Transverse colon (tissue), 4 donors: Measurements from ENCODE around the gene AEN. TPM values are rescaled to one million over a fixed set of nuclear protein-coding genes. Genes with fewer than 3 reads are reported as not detected.

Source experiments
- DNase-seq: peaks from one replicate; pipeline ENCODE4 v3.0.0-alpha.2; 2019
- H3K27ac ChIP-seq, 4 donors: fragments of 200-600 bp; sonication (generic); 2 replicates each; pipeline ENCODE4 v1.5.1; 2016 to 2018; ENCODE audit warnings: inconsistent platforms in 4 of 4
- H3K27me3 ChIP-seq: fragments of 200-600 bp; sonication (generic); 2 replicates; pipeline ENCODE4 v1.5.1; 2017; ENCODE audit warnings: inconsistent platforms
- H3K36me3 ChIP-seq, 4 donors: fragments of 200-600 bp; sonication (generic); 2 replicates each; pipeline ENCODE4 v1.5.1; 2017 to 2019; ENCODE audit warnings: inconsistent platforms in 4 of 4
- H3K4me1 ChIP-seq, 4 donors: fragments of 200-600 bp; sonication (generic); 2 replicates each; pipeline ENCODE4 v1.5.1; 2017 to 2020; ENCODE audit warnings: inconsistent platforms in 4 of 4
- H3K4me3 ChIP-seq, 4 donors: fragments of 200-600 bp; sonication (generic); 1 replicate in 1 of 4; 2 replicates in 3 of 4; pipeline versions ENCODE4 v1.5.1 to v1.6.1; 2017 to 2019; ENCODE audit warnings: inconsistent platforms in 4 of 4
- H3K9me3 ChIP-seq, 2 donors: fragments of 200-600 bp; sonication (generic); 2 replicates each; pipeline ENCODE4 v1.5.1; 2017 to 2019; ENCODE audit warnings: inconsistent platforms in 2 of 2
- EP300 ChIP-seq: sonication (generic); formaldehyde crosslinking; IDR thresholded peaks from one replicate; pipeline ENCODE4 v1.6.1; 2017; ENCODE audit warnings: antibody characterized with exemption, low read depth
- POLR2A ChIP-seq: fragments of 450-650 bp; IDR thresholded peaks from one replicate; pipeline ENCODE4 v1.6.1; 2016; ENCODE audit warnings: antibody characterized with exemption, mild to moderate bottlenecking, moderate library complexity
- POLR2AphosphoS5 ChIP-seq, 3 donors: sonication (generic); formaldehyde crosslinking; IDR thresholded peaks; one replicate each; pipeline ENCODE4 v1.6.1; 2016; ENCODE audit warnings: antibody characterized with exemption in 3 of 3
- WGBS, 2 donors: methylation state at CpG; one replicate each; pipeline ENCODE4 v1.1.5; 2018; ENCODE audit warnings: low coverage in 1 of 2; 5-methylcytosine and 5-hydroxymethylcytosine counted together
- in situ Hi-C, 4 donors: fragments of 200-750 bp; cut with MboI; loops; one replicate each; pipeline versions ENCODE4 v1.15.0 to v1.15.1; 2017; ENCODE audit warnings: low sequenced_read_pairs in 3 of 4, low pct_ligation_motif_present in 1 of 4, low pct_unique_long_range_greater_than_20kb in 1 of 4
- intact Hi-C: fragments of 100-400 bp; cut with DNase I; formaldehyde crosslinking; loops from one replicate; pipeline ENCODE4 v1.15.1; 2023; ENCODE audit warnings: low total_unique reads
- small RNA-seq, 4 donors: library from RNA; depleted of rRNA; stranded (forward); fragments of <200 nt; gene quantifications; one replicate each; pipeline ENCODE3, GENCODE V24; 2016
- total RNA-seq, 4 donors: library from RNA; depleted of rRNA; stranded (reverse); fragments of >200 nt; gene quantifications; one replicate each; pipeline ENCODE4 v1.1.0, GENCODE V29; 2016
- TF ChIP-seq, protein P1 (sequence below), 5 experiments: fragments of 200-600 bp in 3 of 5; fragments of 450-650 bp in 2 of 5; sonication (generic) in 3 of 5; IDR thresholded peaks; 1 replicate in 2 of 5; 2 replicates in 3 of 5; pipeline ENCODE4 v1.5.1; 2016 to 2017; ENCODE audit warnings: antibody characterized with exemption in 5 of 5, inconsistent platforms in 3 of 5, mild to moderate bottlenecking in 2 of 5, moderate library complexity in 1 of 5

Gene AEN
- total RNA-seq, 4 donors from 2014 or later = 1.5 to 22.7 (median 8.7) TPM

DNA sequence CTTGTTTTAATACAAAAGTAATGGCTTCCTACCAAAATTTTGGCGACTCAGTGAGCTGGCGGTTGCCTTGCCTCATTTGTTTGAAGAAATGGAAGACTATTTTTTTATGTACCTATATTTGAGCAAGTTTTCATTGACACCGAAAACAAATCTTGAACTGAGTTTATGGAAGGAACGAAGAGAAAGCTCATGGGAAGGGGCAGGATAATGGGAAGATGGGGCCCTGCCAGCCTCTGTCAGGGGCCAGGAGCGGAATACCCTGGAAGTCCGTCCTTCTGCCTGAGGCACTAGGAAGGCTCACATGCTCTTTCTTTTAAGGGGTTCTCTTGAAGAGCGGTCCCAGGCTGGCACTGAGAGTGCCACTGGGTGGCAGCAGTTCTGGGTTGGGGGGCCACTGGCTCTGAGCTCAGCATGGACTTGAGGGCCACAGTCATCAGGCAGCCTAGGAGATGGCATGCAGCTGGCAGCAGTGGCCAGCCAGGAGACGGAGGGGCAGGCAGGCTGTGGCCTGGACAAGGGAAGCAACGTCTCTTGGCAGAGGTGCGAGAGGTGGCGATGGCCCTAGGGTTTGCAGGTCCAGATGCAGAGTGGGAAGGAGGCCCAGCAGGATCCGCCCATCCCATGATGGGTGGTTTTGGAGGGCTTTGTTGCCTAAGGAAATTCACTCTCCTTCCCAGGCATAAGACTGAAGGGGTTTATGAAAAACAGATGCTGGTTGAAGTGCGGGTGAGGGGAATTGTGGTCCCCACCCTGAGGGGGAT is 59.3 kb downstream of the AEN start:
- DNase-seq = no peak
- in situ Hi-C loops (no loop called here), intact Hi-C loops (no loop called here)
- WGBS, 2 donors = 84 to 90% methylated on average over 7 to 13 of the region's 13 CpGs
- Histone ChIP-seq H3K9me3 (no peaks in the 10 kb centered on the region), H3K27ac (no peak overlapping the region), H3K4me1 (no peaks in the 10 kb centered on the region), H3K27me3 (no peaks in the 10 kb centered on the region), H3K36me3 (no peaks in the 10 kb centered on the region), H3K4me3 (no peak overlapping the region)
- TF ChIP-seq EP300 (no peak), POLR2A (no peak), POLR2AphosphoS5 (IDR thresholded peaks at IDR 0.05) (no peak)
- TF ChIP-seq, protein P1, sequence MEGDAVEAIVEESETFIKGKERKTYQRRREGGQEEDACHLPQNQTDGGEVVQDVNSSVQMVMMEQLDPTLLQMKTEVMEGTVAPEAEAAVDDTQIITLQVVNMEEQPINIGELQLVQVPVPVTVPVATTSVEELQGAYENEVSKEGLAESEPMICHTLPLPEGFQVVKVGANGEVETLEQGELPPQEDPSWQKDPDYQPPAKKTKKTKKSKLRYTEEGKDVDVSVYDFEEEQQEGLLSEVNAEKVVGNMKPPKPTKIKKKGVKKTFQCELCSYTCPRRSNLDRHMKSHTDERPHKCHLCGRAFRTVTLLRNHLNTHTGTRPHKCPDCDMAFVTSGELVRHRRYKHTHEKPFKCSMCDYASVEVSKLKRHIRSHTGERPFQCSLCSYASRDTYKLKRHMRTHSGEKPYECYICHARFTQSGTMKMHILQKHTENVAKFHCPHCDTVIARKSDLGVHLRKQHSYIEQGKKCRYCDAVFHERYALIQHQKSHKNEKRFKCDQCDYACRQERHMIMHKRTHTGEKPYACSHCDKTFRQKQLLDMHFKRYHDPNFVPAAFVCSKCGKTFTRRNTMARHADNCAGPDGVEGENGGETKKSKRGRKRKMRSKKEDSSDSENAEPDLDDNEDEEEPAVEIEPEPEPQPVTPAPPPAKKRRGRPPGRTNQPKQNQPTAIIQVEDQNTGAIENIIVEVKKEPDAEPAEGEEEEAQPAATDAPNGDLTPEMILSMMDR (IDR thresholded peaks at IDR 0.05) = no peak

- intact Hi-C loops = no loop called here
- DNase-seq = no peak
- TF ChIP-seq, protein P1 (IDR thresholded peaks at IDR 0.05) = no peak
- TF ChIP-seq EP300 = no peak
- no peak for TF ChIP-seq POLR2A
- no peak for TF ChIP-seq POLR2AphosphoS5 (IDR thresholded peaks at IDR 0.05)
- Histone ChIP-seq H3K27me3 (no peaks in the 10 kb centered on the region), H3K27ac (no peak overlapping the region), H3K4me1 (no peaks in the 10 kb centered on the region), H3K36me3 (no peaks in the 10 kb centered on the region), H3K9me3 (no peaks in the 10 kb centered on the region), H3K4me3 (no peak overlapping the region)
- in situ Hi-C loops = no loop called here
- WGBS, 2 donors = 20 to 43% methylated on average over 1 to 12 of the region's 13 CpGs
Observed at GRCh38 chr15:88681610-88682221, 60.6 kb downstream of the AEN start.

Small RNAs within 50 kb of the gene (small RNA-seq; reads per million reads assigned to genes)
- 0 reads per million in 4 donors for gene MIR1179
- 0 to 0.83 (median 0) reads per million in 4 donors for gene MIR7-2

Other genes with a start within 250 kb of the AEN start
- 10 to 100 TPM in 2 of 4 donors, 1 to 10 TPM in 2; 2.8 to 30.6 (median 16.0) TPM for gene MRPL46, start 154.0 kb upstream of the AEN start, total RNA-seq
- gene MRPS11, start 153.6 kb upstream of the AEN start, total RNA-seq = 10 to 100 TPM; 19.5 to 52.8 (median 39.4) TPM
- gene DET1, start 74.7 kb upstream of the AEN start, total RNA-seq = 10 to 100 TPM in 2 of 4 donors, 1 to 10 TPM in 2; 1.8 to 11.1 (median 9.3) TPM
- gene ISG20, start 17.7 kb downstream of the AEN start, total RNA-seq = 10 to 100 TPM; 18.7 to 51.9 (median 38.6) TPM
- gene ACAN, start 182.1 kb downstream of the AEN start, total RNA-seq = under 1 TPM in 1 of 4 donors, not detected in 3; 0.14 TPM